ENCODE results near the gene TUT7. TPM values are rescaled to one million over a fixed set of nuclear protein-coding genes. Genes with fewer than 3 reads are reported as not detected.

TUT7 gene
- polyA plus RNA-seq, 1 donor from 2014 or later = 21.0 TPM

DNA sequence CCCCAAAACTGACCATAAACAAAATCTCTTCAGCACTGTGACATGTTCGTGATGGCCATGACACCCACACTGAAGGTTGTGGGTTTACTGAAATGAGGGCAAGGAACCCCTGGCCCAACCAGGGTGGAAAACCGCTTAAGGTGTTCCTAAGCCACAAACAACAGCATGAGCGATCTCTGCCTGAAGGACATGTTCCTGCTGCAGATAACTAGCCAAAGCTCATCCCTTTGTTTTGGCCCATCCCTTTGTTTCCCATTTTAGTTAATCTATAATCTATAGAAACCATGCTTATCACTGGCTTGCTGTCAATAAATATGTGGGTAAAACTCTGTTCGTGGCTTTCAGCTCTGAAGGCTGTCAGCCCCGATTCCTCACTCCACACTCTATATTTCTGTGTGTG, 21.8 kb upstream of the TUT7 start:
- Histone ChIP-seq H3K4me3 (ENCODE audit: low read length) (no peak overlapping the region), H2AFZ (ENCODE audit: low read depth, low read length) (no peak overlapping the region), H3K9ac (ENCODE audit: low read length) (no peak overlapping the region), H3K36me3 (ENCODE audit: insufficient read depth, low read length) (no peaks in the 10 kb centered on the region), H3K9me2 (ENCODE audit: insufficient read depth, low read length) (no peaks in the 10 kb centered on the region), H3F3A (ENCODE audit: insufficient read depth, low read length, poor library complexity, severe bottlenecking) (no peaks in the 10 kb centered on the region), H3K27ac (ENCODE audit: low read length) (no peak overlapping the region), H3K27me3 (ENCODE audit: insufficient read depth, low read depth, low read length) (no peaks in the 10 kb centered on the region), H3K4me2 (ENCODE audit: low read length) (no peak overlapping the region), H3K79me2 (replicated peaks; ENCODE audit: insufficient read depth, low read length) (no peaks in the 10 kb centered on the region), H3K9me3 (ENCODE audit: low read length) (no peaks in the 10 kb centered on the region), H4K20me1 (ENCODE audit: insufficient read depth) (no peaks in the 10 kb centered on the region)
- TF ChIP-seq EP300 (conservative IDR thresholded peaks at IDR 0.05; ENCODE audit: poor library complexity, severe bottlenecking) = no peak
- TF ChIP-seq POLR2AphosphoS5 (IDR thresholded peaks at IDR 0.05) = no peak

DNA sequence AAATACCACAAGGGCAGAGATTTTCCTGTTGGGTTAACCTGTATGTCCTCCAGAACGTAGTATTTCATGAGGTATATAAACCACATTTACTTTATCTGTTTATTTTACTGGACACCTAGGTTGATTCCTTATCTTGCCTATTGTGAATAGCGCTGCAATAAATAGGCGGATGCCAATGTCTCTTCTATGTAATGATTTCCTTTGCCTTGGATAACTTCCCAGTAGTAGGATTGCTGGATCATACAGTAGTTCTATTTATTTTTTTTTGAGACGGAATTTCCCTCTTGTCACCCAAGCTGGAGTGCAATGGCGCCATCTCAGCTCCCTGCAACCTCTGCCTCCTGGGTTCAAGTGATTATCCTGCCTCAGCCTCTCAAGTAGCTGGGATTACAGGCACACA, 15.6 kb upstream of the TUT7 start:
- TF ChIP-seq TAF1 (IDR thresholded peaks at IDR 0.05; ENCODE audit: low read depth) (no peak), EP300 (conservative IDR thresholded peaks at IDR 0.05; ENCODE audit: poor library complexity, severe bottlenecking) (no peak), SMC3 (conservative IDR thresholded peaks at IDR 0.05; ENCODE audit: poor library complexity) (no peak), EZH2 (IDR thresholded peaks at IDR 0.05; ENCODE audit: borderline replicate concordance, insufficient read depth, low read length, poor library complexity, severe bottlenecking) (no peak), POLR2AphosphoS5 (IDR thresholded peaks at IDR 0.05) (no peak), RAD21 (conservative IDR thresholded peaks at IDR 0.05) (no peak), MXI1 (conservative IDR thresholded peaks at IDR 0.05; ENCODE audit: poor library complexity, severe bottlenecking) (no peak)
- TF ChIP-seq, protein P1, sequence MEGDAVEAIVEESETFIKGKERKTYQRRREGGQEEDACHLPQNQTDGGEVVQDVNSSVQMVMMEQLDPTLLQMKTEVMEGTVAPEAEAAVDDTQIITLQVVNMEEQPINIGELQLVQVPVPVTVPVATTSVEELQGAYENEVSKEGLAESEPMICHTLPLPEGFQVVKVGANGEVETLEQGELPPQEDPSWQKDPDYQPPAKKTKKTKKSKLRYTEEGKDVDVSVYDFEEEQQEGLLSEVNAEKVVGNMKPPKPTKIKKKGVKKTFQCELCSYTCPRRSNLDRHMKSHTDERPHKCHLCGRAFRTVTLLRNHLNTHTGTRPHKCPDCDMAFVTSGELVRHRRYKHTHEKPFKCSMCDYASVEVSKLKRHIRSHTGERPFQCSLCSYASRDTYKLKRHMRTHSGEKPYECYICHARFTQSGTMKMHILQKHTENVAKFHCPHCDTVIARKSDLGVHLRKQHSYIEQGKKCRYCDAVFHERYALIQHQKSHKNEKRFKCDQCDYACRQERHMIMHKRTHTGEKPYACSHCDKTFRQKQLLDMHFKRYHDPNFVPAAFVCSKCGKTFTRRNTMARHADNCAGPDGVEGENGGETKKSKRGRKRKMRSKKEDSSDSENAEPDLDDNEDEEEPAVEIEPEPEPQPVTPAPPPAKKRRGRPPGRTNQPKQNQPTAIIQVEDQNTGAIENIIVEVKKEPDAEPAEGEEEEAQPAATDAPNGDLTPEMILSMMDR (IDR thresholded peaks at IDR 0.05; ENCODE audit: poor library complexity, severe bottlenecking) = no peak
- TF ChIP-seq, protein P2, sequence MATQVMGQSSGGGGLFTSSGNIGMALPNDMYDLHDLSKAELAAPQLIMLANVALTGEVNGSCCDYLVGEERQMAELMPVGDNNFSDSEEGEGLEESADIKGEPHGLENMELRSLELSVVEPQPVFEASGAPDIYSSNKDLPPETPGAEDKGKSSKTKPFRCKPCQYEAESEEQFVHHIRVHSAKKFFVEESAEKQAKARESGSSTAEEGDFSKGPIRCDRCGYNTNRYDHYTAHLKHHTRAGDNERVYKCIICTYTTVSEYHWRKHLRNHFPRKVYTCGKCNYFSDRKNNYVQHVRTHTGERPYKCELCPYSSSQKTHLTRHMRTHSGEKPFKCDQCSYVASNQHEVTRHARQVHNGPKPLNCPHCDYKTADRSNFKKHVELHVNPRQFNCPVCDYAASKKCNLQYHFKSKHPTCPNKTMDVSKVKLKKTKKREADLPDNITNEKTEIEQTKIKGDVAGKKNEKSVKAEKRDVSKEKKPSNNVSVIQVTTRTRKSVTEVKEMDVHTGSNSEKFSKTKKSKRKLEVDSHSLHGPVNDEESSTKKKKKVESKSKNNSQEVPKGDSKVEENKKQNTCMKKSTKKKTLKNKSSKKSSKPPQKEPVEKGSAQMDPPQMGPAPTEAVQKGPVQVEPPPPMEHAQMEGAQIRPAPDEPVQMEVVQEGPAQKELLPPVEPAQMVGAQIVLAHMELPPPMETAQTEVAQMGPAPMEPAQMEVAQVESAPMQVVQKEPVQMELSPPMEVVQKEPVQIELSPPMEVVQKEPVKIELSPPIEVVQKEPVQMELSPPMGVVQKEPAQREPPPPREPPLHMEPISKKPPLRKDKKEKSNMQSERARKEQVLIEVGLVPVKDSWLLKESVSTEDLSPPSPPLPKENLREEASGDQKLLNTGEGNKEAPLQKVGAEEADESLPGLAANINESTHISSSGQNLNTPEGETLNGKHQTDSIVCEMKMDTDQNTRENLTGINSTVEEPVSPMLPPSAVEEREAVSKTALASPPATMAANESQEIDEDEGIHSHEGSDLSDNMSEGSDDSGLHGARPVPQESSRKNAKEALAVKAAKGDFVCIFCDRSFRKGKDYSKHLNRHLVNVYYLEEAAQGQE (IDR thresholded peaks at IDR 0.05; ENCODE audit: borderline replicate concordance) = no peak
- H3K9me2 ChIP-seq (ENCODE audit: insufficient read depth, low read length) = no peaks in the 10 kb centered on the region
- no peaks in the 10 kb centered on the region for H3F3A ChIP-seq (ENCODE audit: insufficient read depth, low read length, poor library complexity, severe bottlenecking)
- H3K9ac ChIP-seq (ENCODE audit: low read length) = no peak overlapping the region
- H2AFZ ChIP-seq (ENCODE audit: low read depth, low read length) = no peak overlapping the region
- no peaks in the 10 kb centered on the region for H3K79me2 ChIP-seq (replicated peaks; ENCODE audit: insufficient read depth, low read length)
- H3K36me3 ChIP-seq (ENCODE audit: insufficient read depth, low read length) = no peaks in the 10 kb centered on the region
- no peak overlapping the region for H3K4me2 ChIP-seq (ENCODE audit: low read length)
- no peaks in the 10 kb centered on the region for H4K20me1 ChIP-seq (ENCODE audit: insufficient read depth)
- no peak overlapping the region for H3K27ac ChIP-seq (ENCODE audit: low read length)
- no peak overlapping the region for H3K4me3 ChIP-seq (ENCODE audit: low read length)
- no peaks in the 10 kb centered on the region for H3K27me3 ChIP-seq (ENCODE audit: insufficient read depth, low read depth, low read length)
- peaks cover 5% of the 10 kb centered on the region for H3K9me3 ChIP-seq (ENCODE audit: low read length)
